Activated T-helper 2 cell treated with anti-CD3 and anti-CD28 coated beads, Interferon-gamma antibody, Interleukin-2, Interleukin-4, amounts not matched to agents 10 μg/mL and 5 μg/mL and 100 μg/mL, durations not matched to agents 14 hours and 24 hours and 36 hours (primary cell): ENCODE data around the gene TRIL. TPM values are rescaled to one million over a fixed set of nuclear protein-coding genes. Genes with fewer than 3 reads are reported as not detected.

Experiments
- DNase-seq: peaks from one replicate; pipeline ENCODE4 v3.0.0; 2021; ENCODE audit warnings: low spot score
- H3K27ac Mint-ChIP-seq: one replicate; pipeline ENCODE4 v1.8.0; 2021; ENCODE audit warnings: mixed read lengths
- H3K27me3 Mint-ChIP-seq: one replicate; pipeline ENCODE4 v1.8.0; 2021; ENCODE audit warnings: low read depth, mixed read lengths
- H3K36me3 Mint-ChIP-seq: one replicate; pipeline ENCODE4 v1.8.0; 2021; ENCODE audit warnings: low read depth, mixed read lengths
- H3K4me1 Mint-ChIP-seq: one replicate; pipeline ENCODE4 v1.8.0; 2021; ENCODE audit warnings: low read depth, mixed read lengths
- H3K4me3 Mint-ChIP-seq: one replicate; pipeline ENCODE4 v1.8.0; 2021; ENCODE audit warnings: low read depth, mild to moderate bottlenecking, moderate library complexity, mixed read lengths
- H3K9me3 Mint-ChIP-seq: one replicate; pipeline ENCODE4 v1.8.0; 2021; ENCODE audit warnings: mixed read lengths
- intact Hi-C: fragments of 100-400 bp; cut with micrococcal nuclease; formaldehyde crosslinking; loops from one replicate; pipeline ENCODE4 v1.15.1; 2023
- total RNA-seq: library from RNA; stranded (reverse); gene quantifications from 2 replicates; pipeline ENCODE4 v1.2.3, GENCODE V29; 2022

Gene TRIL, protein sequence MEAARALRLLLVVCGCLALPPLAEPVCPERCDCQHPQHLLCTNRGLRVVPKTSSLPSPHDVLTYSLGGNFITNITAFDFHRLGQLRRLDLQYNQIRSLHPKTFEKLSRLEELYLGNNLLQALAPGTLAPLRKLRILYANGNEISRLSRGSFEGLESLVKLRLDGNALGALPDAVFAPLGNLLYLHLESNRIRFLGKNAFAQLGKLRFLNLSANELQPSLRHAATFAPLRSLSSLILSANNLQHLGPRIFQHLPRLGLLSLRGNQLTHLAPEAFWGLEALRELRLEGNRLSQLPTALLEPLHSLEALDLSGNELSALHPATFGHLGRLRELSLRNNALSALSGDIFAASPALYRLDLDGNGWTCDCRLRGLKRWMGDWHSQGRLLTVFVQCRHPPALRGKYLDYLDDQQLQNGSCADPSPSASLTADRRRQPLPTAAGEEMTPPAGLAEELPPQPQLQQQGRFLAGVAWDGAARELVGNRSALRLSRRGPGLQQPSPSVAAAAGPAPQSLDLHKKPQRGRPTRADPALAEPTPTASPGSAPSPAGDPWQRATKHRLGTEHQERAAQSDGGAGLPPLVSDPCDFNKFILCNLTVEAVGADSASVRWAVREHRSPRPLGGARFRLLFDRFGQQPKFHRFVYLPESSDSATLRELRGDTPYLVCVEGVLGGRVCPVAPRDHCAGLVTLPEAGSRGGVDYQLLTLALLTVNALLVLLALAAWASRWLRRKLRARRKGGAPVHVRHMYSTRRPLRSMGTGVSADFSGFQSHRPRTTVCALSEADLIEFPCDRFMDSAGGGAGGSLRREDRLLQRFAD
- not detected in 2 replicates for total RNA-seq

DNA sequence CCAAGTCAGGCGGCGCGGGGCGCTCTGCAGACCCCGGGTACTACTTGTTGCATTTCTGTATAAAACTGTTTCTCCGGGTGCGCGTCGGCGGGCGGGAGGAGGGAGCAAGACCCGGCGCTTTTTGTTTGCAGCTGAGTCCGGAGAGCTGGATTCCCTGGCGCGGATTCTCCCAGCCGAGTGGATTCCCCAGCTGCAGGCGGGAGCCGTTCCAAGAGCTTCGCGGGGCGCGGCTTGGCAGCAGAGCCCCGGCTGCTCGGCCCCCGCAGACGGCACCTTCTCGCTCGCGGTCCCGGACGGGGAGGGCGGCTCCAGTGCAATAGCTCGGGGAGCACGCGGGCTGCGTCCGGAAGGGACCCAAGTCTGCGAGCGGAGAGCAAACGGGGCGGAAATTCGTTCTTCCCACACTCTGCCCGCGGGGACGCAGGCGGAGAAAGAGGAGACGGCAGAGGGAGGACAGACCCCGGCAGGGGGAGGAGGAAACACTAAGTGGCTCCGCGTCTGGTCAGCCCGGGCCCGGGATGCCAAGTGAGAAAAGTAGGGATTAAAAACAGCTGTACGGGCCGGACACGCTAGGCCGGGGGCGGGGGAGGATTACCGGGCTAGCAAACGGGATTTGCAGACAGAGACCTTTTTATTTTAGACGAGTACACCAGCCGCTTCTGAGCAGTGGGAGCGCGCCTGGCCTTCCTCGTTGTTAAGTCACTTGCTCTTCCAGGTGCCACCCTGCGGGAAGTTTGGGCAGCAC lies at the start of gene TRIL:
TRIL (minus strand) TSS at position 96 of the 745 bp plus-strand sequence. CDS start 284 bp downstream, outside the sequence.
- Mint-ChIP-seq H3K4me3 (no peak within 1 kb of the TSS), H3K27me3 (peaks cover 52% of the 10 kb centered on the region)
- intact Hi-C loops = loop anchor here (5.0 to 10.0 kb wide), 3 partner anchors 609 to 1804 kb away; partner anchors contain the start of genes EVX1, HOXA3 and HOXA7

DNA sequence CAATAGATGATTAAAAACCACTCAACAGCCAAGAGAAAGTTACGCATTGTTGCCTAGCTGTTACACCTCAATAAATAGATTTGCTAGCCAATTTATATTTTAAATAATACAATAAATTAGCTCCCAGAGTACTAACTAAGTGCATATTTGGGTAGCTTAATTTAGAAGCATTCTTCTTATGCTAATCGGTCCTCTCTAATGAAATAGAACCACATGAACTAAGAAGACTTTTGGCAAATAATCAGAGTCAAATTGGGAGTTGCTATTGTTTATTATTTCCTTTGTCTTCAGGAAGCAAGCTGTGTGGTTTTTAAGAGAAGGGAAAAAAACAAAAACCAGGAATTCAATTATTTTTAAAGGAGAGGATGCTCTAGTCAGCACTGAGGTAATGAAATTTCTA lies 49.0 kb upstream of the TRIL start:
- H3K36me3 Mint-ChIP-seq = no peaks in the 10 kb centered on the region
- H3K4me3 Mint-ChIP-seq = no peak overlapping the region
- intact Hi-C loops = no loop called here
- no peak overlapping the region for H3K27ac Mint-ChIP-seq
- H3K4me1 Mint-ChIP-seq = no peaks in the 10 kb centered on the region
- H3K27me3 Mint-ChIP-seq = peaks cover 4% of the 10 kb centered on the region
- no peak for DNase-seq
- H3K9me3 Mint-ChIP-seq = no peaks in the 10 kb centered on the region

More for the DNA sequence above, at the start of gene TRIL:
- Mint-ChIP-seq H3K4me1 (peaks cover 3% of the 10 kb centered on the region), H3K36me3 (no peaks in the 10 kb centered on the region), H3K9me3 (no peaks in the 10 kb centered on the region), H3K27ac (no peak within 1 kb of the TSS)
- no peak for DNase-seq

DNA sequence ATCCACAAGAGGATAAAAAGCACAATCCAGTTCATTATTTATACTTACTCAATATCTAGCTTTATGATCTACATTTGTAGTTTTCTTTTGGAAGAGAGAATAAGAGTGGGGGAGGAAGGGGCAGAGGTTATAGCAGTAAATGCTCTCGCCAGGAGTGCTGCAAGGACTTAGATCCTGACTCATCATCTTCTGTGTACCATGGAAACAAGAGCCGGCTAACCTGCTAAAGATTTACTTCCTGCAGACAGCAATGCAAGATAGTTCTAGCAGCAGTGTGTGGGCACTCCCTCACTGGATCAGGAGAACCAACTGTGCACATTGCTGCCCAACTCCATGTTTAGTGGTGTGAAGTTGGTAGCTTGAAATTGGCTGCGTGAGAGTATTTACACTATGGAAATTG lies 47.7 kb upstream of the TRIL start:
- no peak overlapping the region for H3K27ac Mint-ChIP-seq
- no peaks in the 10 kb centered on the region for H3K4me1 Mint-ChIP-seq
- DNase-seq = no peak
- no peak overlapping the region for H3K4me3 Mint-ChIP-seq
- H3K9me3 Mint-ChIP-seq = no peaks in the 10 kb centered on the region
- peaks cover 4% of the 10 kb centered on the region for H3K27me3 Mint-ChIP-seq
- no peaks in the 10 kb centered on the region for H3K36me3 Mint-ChIP-seq
- intact Hi-C loops = no loop called here

DNA sequence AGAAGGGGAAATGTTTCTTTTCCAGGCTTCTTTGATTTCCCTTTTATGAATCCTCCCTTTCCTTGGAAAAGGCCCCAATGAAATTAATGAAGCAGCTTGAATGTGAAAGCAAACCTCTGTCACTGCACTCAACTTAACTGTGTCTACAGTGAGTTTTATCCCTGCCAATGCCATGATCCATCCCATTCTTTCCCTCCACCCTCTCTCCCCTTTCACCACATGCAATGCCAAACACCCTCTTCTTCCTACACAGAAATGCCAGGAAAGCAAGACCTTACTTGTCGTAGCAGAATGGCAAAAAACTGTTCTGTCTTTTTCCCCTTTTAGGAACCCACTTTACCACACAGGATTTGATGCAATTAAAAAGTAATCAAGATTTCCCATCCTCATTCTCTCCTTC lies 47.3 kb upstream of the TRIL start:
- Mint-ChIP-seq H3K27ac (no peak overlapping the region), H3K27me3 (peaks cover 4% of the 10 kb centered on the region), H3K4me1 (no peaks in the 10 kb centered on the region), H3K4me3 (no peak overlapping the region), H3K9me3 (no peaks in the 10 kb centered on the region), H3K36me3 (no peaks in the 10 kb centered on the region)
- intact Hi-C loops = no loop called here
- no peak for DNase-seq

DNA sequence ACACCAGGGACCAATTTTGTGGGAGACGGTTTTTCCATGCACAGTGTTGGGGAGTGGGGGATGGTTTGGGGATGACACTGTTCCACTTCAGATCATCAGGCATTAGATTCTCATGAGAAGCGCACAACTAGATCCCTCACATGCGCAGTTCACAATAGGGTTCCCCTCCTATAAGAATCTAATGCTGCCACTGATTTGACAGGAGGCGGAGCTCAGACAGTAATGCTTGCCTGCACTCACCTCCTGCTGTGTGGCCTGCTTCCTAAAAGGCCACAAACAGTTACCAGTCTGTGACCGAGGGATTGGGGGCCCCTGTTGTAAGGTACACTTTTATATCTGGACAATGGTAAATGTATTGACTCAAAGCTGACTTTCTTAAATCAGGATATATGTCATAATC lies 45.6 kb upstream of the TRIL start:
- no peaks in the 10 kb centered on the region for H3K36me3 Mint-ChIP-seq

DNA sequence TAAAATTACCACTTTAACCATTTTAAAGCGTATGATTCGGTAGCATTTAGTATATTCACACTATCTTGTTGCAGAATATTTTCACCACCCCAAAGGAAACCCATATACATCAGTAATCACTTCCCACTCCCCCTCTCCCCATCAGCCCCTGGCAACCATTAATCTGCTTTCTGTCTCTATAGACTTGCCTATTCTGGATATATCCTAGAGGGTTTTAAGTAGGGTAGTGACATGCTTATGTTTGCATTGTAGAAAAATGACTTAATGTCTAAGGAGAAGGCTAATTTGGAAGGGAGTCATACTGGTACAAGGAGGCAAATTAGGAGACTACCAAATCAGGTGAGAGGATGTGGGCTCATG lies 42.6 kb upstream of the TRIL start:
- Mint-ChIP-seq H3K36me3 (no peaks in the 10 kb centered on the region), H3K27ac (no peak overlapping the region)

More for the DNA sequence above, 45.6 kb upstream of the TRIL start:
- Mint-ChIP-seq H3K9me3 (no peaks in the 10 kb centered on the region), H3K4me3 (no peak overlapping the region), H3K27ac (no peak overlapping the region), H3K4me1 (no peaks in the 10 kb centered on the region), H3K27me3 (peaks cover 4% of the 10 kb centered on the region)
- DNase-seq = no peak
- intact Hi-C loops = no loop called here

DNA sequence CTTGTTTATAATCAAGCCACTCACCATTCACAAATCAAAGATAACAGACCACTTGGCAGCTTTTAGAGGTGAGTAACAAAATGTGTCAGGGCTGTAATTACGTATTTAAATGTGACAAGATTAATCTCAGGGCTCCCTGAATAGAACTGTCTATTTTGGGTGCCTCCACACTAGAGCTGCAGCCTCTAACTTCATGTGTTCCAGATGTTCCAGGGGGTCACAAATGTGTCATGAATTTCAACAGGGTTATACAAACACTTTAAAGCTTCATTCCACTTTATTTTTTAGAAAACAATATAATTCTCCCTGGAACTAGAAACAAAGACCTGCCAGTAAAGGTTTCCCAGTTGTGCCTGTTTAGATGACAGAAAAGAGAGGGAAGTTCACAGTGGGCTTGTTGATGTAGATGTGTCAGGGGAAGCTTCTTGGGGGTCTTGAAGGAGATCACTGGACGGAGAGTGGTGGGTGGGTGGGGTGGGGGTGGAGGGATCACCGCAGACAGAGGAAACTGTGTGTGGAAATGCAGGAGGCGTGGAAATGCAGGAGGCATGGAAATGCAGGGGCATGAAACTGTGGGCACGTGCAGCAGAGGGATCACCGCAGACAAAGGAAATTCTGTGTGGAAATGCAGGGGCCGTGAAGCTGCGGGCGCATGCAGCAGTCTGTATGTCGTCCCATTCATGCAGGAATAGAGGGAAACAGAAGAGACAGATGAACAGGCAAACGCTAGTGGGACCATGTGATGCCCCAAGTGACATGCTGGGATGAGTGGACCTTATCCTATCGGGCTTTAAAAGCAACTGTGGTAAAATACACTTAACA lies 42.0 kb upstream of the TRIL start:
- Mint-ChIP-seq H3K27ac (no peak overlapping the region), H3K27me3 (peaks cover 1% of the 10 kb centered on the region), H3K4me3 (no peak overlapping the region), H3K36me3 (no peaks in the 10 kb centered on the region), H3K9me3 (no peaks in the 10 kb centered on the region), H3K4me1 (no peaks in the 10 kb centered on the region)
- intact Hi-C loops = no loop called here
- DNase-seq = no peak

More for the DNA sequence above, 42.6 kb upstream of the TRIL start:
- no peaks in the 10 kb centered on the region for H3K9me3 Mint-ChIP-seq
- DNase-seq = no peak
- H3K4me3 Mint-ChIP-seq = no peak overlapping the region
- no peaks in the 10 kb centered on the region for H3K4me1 Mint-ChIP-seq
- H3K27me3 Mint-ChIP-seq = peaks cover 1% of the 10 kb centered on the region
- intact Hi-C loops = no loop called here

DNA sequence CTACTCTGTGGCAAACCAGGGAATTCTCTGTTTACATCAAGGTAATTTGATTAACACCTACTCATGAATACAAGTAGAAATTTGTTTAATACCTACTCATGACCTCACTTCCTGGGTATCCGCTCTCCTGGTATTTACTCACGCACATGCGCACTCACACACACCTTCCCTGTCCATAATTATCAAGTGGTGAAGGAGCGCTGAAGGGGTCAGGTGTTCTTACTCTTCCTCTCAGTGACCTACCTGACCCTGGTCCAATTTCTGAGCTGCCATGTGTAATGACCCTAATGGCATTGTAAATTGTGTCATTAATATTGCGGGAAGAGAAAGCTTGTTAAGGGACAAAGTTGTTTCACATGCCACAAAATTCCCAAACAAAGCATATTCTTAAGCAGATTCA lies 41.3 kb upstream of the TRIL start:
- no peaks in the 10 kb centered on the region for H3K9me3 Mint-ChIP-seq
- no peak overlapping the region for H3K4me3 Mint-ChIP-seq
- H3K4me1 Mint-ChIP-seq = no peaks in the 10 kb centered on the region
- peaks cover 1% of the 10 kb centered on the region for H3K27me3 Mint-ChIP-seq
- H3K27ac Mint-ChIP-seq = no peak overlapping the region
- intact Hi-C loops = no loop called here
- no peaks in the 10 kb centered on the region for H3K36me3 Mint-ChIP-seq
- no peak for DNase-seq

DNA sequence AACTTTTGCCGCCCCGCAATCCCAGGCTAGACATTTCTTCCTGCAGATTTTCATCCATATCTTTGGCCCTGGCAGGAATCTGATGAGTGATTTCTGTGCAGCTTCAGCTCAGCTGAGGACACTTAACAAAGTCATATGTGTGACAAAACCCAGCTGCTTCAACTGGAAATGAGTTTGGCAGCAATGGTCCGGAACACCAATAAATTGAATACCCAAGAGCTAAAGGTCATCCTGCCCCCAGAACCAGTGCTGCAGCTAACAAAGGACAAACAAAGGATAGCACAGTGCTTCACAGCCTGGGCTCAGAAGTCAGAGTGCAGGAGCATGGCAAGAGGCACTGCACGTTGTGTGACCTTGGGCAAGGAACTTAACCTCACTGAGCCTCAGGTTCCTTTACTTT lies 40.0 kb upstream of the TRIL start:
- Mint-ChIP-seq H3K36me3 (no peaks in the 10 kb centered on the region), H3K27me3 (no peaks in the 10 kb centered on the region), H3K4me1 (no peaks in the 10 kb centered on the region), H3K9me3 (no peaks in the 10 kb centered on the region), H3K27ac (no peak overlapping the region), H3K4me3 (no peak overlapping the region)
- no peak for DNase-seq
- intact Hi-C loops = no loop called here

DNA sequence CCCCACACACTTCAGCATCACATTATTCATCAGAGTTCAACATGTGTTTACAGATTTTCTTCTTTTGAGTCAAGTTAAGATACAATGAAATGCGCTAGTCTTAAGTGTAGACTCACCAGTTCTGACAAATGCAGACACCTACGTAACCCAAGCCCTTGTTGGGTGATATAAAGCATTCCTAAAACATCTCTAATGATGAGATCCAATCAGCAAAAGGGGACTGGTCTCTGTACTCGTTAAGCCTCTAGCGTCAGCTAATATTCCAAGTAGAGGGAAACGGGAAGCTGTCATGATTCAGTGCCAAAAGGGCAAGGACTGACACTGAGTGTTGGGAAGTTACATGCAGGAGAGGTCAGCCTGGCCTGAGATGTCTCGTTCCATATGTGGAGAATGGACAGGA lies 38.7 kb upstream of the TRIL start:
- Mint-ChIP-seq H3K27ac (no peak overlapping the region), H3K36me3 (no peaks in the 10 kb centered on the region), H3K4me3 (no peak overlapping the region), H3K27me3 (no peaks in the 10 kb centered on the region), H3K9me3 (no peaks in the 10 kb centered on the region), H3K4me1 (no peaks in the 10 kb centered on the region)
- no peak for DNase-seq
- intact Hi-C loops = no loop called here

DNA sequence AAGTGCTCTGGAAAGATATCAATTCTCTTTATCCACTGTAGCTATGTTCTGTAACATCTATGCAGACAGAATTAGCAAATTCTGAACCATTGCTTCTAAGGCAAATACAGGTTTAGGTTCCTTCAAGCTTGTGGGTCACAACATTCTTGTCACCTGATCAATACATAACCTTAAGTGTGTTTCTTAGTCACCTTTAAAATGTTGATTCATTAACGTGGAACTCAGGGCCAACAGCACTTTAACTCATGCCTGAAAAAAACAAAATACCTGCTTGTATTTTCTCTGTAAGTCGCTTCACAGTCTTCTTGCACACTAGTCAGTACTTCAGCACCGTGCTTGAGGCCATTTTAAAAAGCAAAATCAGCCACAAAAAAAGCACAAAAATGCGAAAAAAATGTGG lies 35.2 kb upstream of the TRIL start:
- Mint-ChIP-seq H3K36me3 (no peaks in the 10 kb centered on the region), H3K9me3 (no peaks in the 10 kb centered on the region), H3K4me3 (no peak overlapping the region), H3K4me1 (no peaks in the 10 kb centered on the region), H3K27ac (no peak overlapping the region), H3K27me3 (no peaks in the 10 kb centered on the region)
- DNase-seq = no peak
- intact Hi-C loops = no loop called here

DNA sequence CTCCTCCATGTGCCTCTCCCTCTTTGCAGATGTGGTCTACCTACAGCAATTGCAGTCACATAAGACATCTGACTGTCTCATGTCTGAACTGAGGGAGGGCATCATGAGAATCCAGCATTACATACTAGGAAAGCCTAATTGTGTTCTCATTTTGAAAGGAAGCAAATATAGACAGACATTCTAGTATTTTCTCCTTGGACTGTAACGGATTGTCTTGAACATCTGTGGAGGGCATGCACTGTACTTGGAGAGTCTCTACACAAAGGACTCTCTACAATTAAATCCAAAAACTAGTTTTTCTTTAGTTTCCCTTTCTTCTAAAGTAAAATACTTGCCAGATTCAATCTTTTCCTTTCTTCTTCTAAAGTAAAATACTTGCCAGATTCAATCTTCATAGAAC lies 34.7 kb upstream of the TRIL start:
- intact Hi-C loops = no loop called here
- Mint-ChIP-seq H3K4me3 (no peak overlapping the region), H3K4me1 (no peaks in the 10 kb centered on the region), H3K9me3 (no peaks in the 10 kb centered on the region), H3K27me3 (peaks cover 1% of the 10 kb centered on the region), H3K36me3 (no peaks in the 10 kb centered on the region), H3K27ac (no peak overlapping the region)
- DNase-seq = no peak
